HCT116 (cell line): ENCODE results near the gene CSHL1. TPM values are rescaled to one million over a fixed set of nuclear protein-coding genes. Genes with fewer than 3 reads are reported as not detected.

ENCODE experiments used
- ATAC-seq: fragments of 200-7000 bp; cut with Tn5 transposase; 2 replicates; pipeline ENCODE4 v1.9.1; 2020; ENCODE audit warnings: mild to moderate bottlenecking, moderate library complexity
- BruUV-seq: library from RNA; stranded (reverse); fragments of 400-500 nt; replicated peaks from 2 replicates; lab custom pipeline; 2021; lab: Mats Ljungman, UMichigan
- CTCF ChIA-PET: fragments of 300-600 bp; sonication (Branson Sonifier 250); formaldehyde crosslinking; loops from one replicate; lab custom pipeline; 2021; ENCODE audit warnings: antibody characterized with exemption; lab: Charles Lee
- POLR2A ChIA-PET: fragments of 300-600, 350-600 bp; sonication (Branson Sonifier 250); formaldehyde crosslinking; loops from one replicate; lab custom pipeline; 2021; ENCODE audit warnings: antibody characterized with exemption; lab: Charles Lee
- RAD21 ChIA-PET, 2 experiments: fragments of 300-600 bp; sonication (Branson Sonifier 250); formaldehyde crosslinking; loops; one replicate each; lab custom pipeline; 2023; ENCODE audit warnings: low total read pairs in 2 of 2; ENCODE audit not compliant: uncharacterized antibody in 2 of 2, unreplicated experiment in 2 of 2, low non-redundant PET in 1 of 2; lab: Charles Lee
- DNase-seq: peaks from one replicate; pipeline ENCODE4 v3.0.0-alpha.2; 2010; ENCODE audit warnings: low read depth, low spot score
- H2AFZ ChIP-seq: fragments of 200-600 bp; shearing (Covaris generic), sonication (generic); 2 replicates; pipeline ENCODE4 v1.6.1; 2017; ENCODE audit warnings: low read depth, mixed run types, mixed read lengths, antibody characterized with exemption, low read length; ENCODE audit not compliant: poor library complexity, severe bottlenecking
- H3K27ac ChIP-seq: 2 replicates; pipeline ENCODE4 v1.5.1; 2012; ENCODE audit warnings: low read depth, low read length
- H3K27me3 ChIP-seq: fragments of 200-600 bp; sonication (generic); 2 replicates; pipeline ENCODE4 v1.6.1; 2016; ENCODE audit warnings: mixed run types, low read length, mixed read lengths; ENCODE audit not compliant: insufficient read depth
- H3K36me3 ChIP-seq, 2 experiments: fragments of 200-500 bp in 1 of 2; fragments of 200-600 bp in 1 of 2; sonication (Bioruptor generic) in 1 of 2; sonication (generic) in 1 of 2; 2 replicates each; pipeline versions ENCODE4 v1.5.1 to v1.6.1; 2014 to 2016; ENCODE audit warnings: low read length in 2 of 2, inconsistent platforms in 1 of 2, mixed read lengths in 1 of 2, mixed run types in 1 of 2; ENCODE audit not compliant: insufficient read depth in 2 of 2, control insufficient read depth in 1 of 2
- H3K4me1 ChIP-seq, 2 experiments: fragments of 200-600 bp in 1 of 2; sonication (generic) in 1 of 2; 2 replicates each; pipeline versions ENCODE4 v1.5.1 to v1.6.1; 2012 to 2017; ENCODE audit warnings: low read length in 2 of 2, inconsistent platforms in 1 of 2, mild to moderate bottlenecking in 1 of 2, mixed read lengths in 1 of 2, mixed run types in 1 of 2, moderate library complexity in 1 of 2; ENCODE audit not compliant: insufficient read depth in 2 of 2, control insufficient read depth in 1 of 2
- H3K4me2 ChIP-seq: fragments of 200-600 bp; sonication (generic); 2 replicates; pipeline ENCODE4 v1.6.1; 2017; ENCODE audit warnings: mixed run types, low read length, mixed read lengths
- H3K4me3 ChIP-seq, 2 experiments: fragments of 200-600 bp in 1 of 2; sonication (generic) in 1 of 2; replicated peaks in 1 of 2; 2 replicates each; pipeline ENCODE4 v1.5.1; 2011 to 2016; ENCODE audit warnings: low read length in 2 of 2, control low read depth in 1 of 2, low read depth in 1 of 2, mild to moderate bottlenecking in 1 of 2, mixed read lengths in 1 of 2, mixed run types in 1 of 2
- H3K79me2 ChIP-seq: fragments of 200-600 bp; sonication (generic); 2 replicates; pipeline ENCODE4 v1.6.1; 2017; ENCODE audit warnings: mild to moderate bottlenecking, mixed run types, low read length, moderate library complexity, mixed read lengths; ENCODE audit not compliant: insufficient read depth
- H3K9ac ChIP-seq: fragments of 200-600 bp; sonication (generic); 2 replicates; pipeline ENCODE4 v1.6.1; 2016; ENCODE audit warnings: low read length, mixed read lengths
- H3K9me2 ChIP-seq: fragments of 200-600 bp; sonication (generic), shearing (Covaris generic); 2 replicates; pipeline ENCODE4 v1.6.1; 2017; ENCODE audit warnings: mixed run types, mild to moderate bottlenecking, moderate library complexity; ENCODE audit not compliant: insufficient read depth
- H3K9me3 ChIP-seq, 2 experiments: fragments of 200-500 bp in 1 of 2; fragments of 200-600 bp in 1 of 2; sonication (Bioruptor generic) in 1 of 2; sonication (generic) in 1 of 2; 2 replicates each; pipeline ENCODE4 v1.6.1; 2014 to 2017; ENCODE audit warnings: low read length in 2 of 2, mixed read lengths in 2 of 2, inconsistent platforms in 1 of 2, low read depth in 1 of 2, mild to moderate bottlenecking in 1 of 2, mixed run types in 1 of 2, moderate library complexity in 1 of 2; ENCODE audit not compliant: control insufficient read depth in 1 of 2, insufficient read depth in 1 of 2
- H4K20me1 ChIP-seq: fragments of 200-600 bp; sonication (generic), shearing (Covaris generic); 2 replicates; pipeline ENCODE4 v1.6.1; 2017; ENCODE audit warnings: mixed run types, mild to moderate bottlenecking, moderate library complexity; ENCODE audit not compliant: insufficient read depth
- ATF3 ChIP-seq: IDR thresholded peaks from 2 replicates; pipeline ENCODE4 v1.6.1; 2012
- CBX3 ChIP-seq: IDR thresholded peaks from 2 replicates; pipeline ENCODE4 v1.6.1; 2012; ENCODE audit warnings: low read depth
- CEBPB ChIP-seq: IDR thresholded peaks from 2 replicates; pipeline ENCODE4 v1.6.1; 2012; ENCODE audit warnings: low read depth
- EGR1 ChIP-seq: IDR thresholded peaks from 2 replicates; pipeline ENCODE4 v1.6.1; 2012; ENCODE audit warnings: low read depth
- EZH2phosphoT487 ChIP-seq: fragments of 200-600 bp; IDR thresholded peaks from 2 replicates; pipeline ENCODE4 v1.6.1; 2018; ENCODE audit warnings: antibody characterized with exemption, borderline replicate concordance
- POLR2AphosphoS5 ChIP-seq: IDR thresholded peaks from 2 replicates; pipeline ENCODE4 v1.6.1; 2011; ENCODE audit warnings: mild to moderate bottlenecking, low read depth, low read length, moderate library complexity
- RAD21 ChIP-seq: IDR thresholded peaks from 2 replicates; pipeline ENCODE4 v1.6.1; 2012; ENCODE audit warnings: low read depth, mild to moderate bottlenecking
- REST ChIP-seq: IDR thresholded peaks from 2 replicates; pipeline ENCODE4 v1.6.1; 2012; ENCODE audit warnings: low read depth
- SRF ChIP-seq: IDR thresholded peaks from 2 replicates; pipeline ENCODE4 v1.6.1; 2012; ENCODE audit warnings: low read depth
- YY1 ChIP-seq: IDR thresholded peaks from 2 replicates; pipeline ENCODE4 v1.6.1; 2011; ENCODE audit warnings: low read length, low read depth, moderate library complexity, mild to moderate bottlenecking; ENCODE audit not compliant: insufficient replicate concordance; ENCODE audit errors: extremely low read depth
- ZBTB33 ChIP-seq: IDR thresholded peaks from 2 replicates; pipeline ENCODE4 v1.6.1; 2011; ENCODE audit warnings: mild to moderate bottlenecking, low read length, moderate library complexity; ENCODE audit not compliant: insufficient replicate concordance; ENCODE audit errors: extremely low read depth
- ZFX ChIP-seq: fragments of 450-650 bp; IDR thresholded peaks from 2 replicates; pipeline ENCODE4 v1.6.1; 2017
- ZNF274 ChIP-seq: fragments of 200-500 bp; sonication (Bioruptor generic); IDR thresholded peaks from 2 replicates; pipeline ENCODE4 v1.6.1; 2014; ENCODE audit warnings: mild to moderate bottlenecking, low read depth, low read length, inconsistent platforms
- intact Hi-C: fragments of 100-400 bp; cut with micrococcal nuclease; formaldehyde crosslinking; loops from 2 replicates; pipeline ENCODE4 v1.10.0; 2022
- total RNA-seq: library from RNA; stranded (reverse); gene quantifications from one replicate; pipeline ENCODE4 v1.2.1, GENCODE V29; 2021; ENCODE audit not compliant: unreplicated experiment

CSHL1 gene
- total RNA-seq, 1 experiment from 2014 or later, result not detected

- H3K36me3 ChIP-seq, result no peaks in the 10 kb centered on the region
- DNase-seq, result no peak
- TF ChIP-seq YY1 (no peak), ATF3 (no peak), SRF (no peak), REST (no peak), ZBTB33 (no peak), RAD21 (no peak), ZFX (no peak), EZH2phosphoT487 (no peak), ZNF274 (no peak), EGR1 (no peak), POLR2AphosphoS5 (no peak), CEBPB (no peak), CBX3 (no peak)
- peaks cover 0 to 11% of the 10 kb centered on the region in 2 experiments; a peak in 3 of 4 replicates for H3K4me1 ChIP-seq
- no peak overlapping the region for H3K27ac ChIP-seq
- H3K4me3 ChIP-seq, result no peak overlapping the region
- ChIA-PET RAD21 (no interaction called here), CTCF (interaction anchor here (0.8 to 3.9 kb wide), 4 partner anchors 13 to 200 kb away, joined by 3 to 17 read pairs (median 3); no protein-coding TSS in a partner anchor), POLR2A (no interaction called here)
- ATAC-seq, result no peak
- H4K20me1 ChIP-seq, result no peaks in the 10 kb centered on the region
- H2AFZ ChIP-seq, result no peak overlapping the region
- H3K4me2 ChIP-seq, result no peak overlapping the region
- no peaks in the 10 kb centered on the region for H3K9me2 ChIP-seq
- BruUV-seq, result no TSS peak
- H3K9me3 ChIP-seq, result no peaks in the 10 kb centered on the region
- H3K9ac ChIP-seq, result no peak overlapping the region
- no peaks in the 10 kb centered on the region for H3K79me2 ChIP-seq
- H3K27me3 ChIP-seq, result no peaks in the 10 kb centered on the region
- intact Hi-C loops, result no loop called here
Measured at GRCh38 chr17:63933598-63933997, 22.5 kb upstream of the CSHL1 start.
